Glomerular endothelial cell (primary cell): ENCODE measurements around the gene TMEM30A. TPM values are rescaled to one million over a fixed set of nuclear protein-coding genes. Genes with fewer than 3 reads are reported as not detected.

Experiments
- DNase-seq: peaks from one replicate; pipeline ENCODE4 v3.0.0-alpha.2; 2011; ENCODE audit warnings: low read depth, low spot score; ENCODE audit errors: extremely low read depth
- total RNA-seq: library from RNA; depleted of rRNA; stranded (reverse); fragments of >200 nt; gene quantifications from 2 replicates; pipeline ENCODE4 v1.2.3, GENCODE V29; 2015

TMEM30A gene
- total RNA-seq, 1 donor from 2014 or later, result 249 TPM

GRCh38 chr6:75292555-75292954 is 8.0 kb upstream of the TMEM30A start:
- DNase-seq, result no peak

- DNase-seq, result no peak
Measured at GRCh38 chr6:75291744-75292143, 7.2 kb upstream of the TMEM30A start.

- no peak for DNase-seq
Measured at GRCh38 chr6:75291331-75291730, 6.7 kb upstream of the TMEM30A start.

GRCh38 chr6:75290136-75290945 is 5.7 kb upstream of the TMEM30A start:
- DNase-seq, result no peak

- DNase-seq, result no peak
Measured at GRCh38 chr6:75288023-75288422, 3.4 kb upstream of the TMEM30A start.

GRCh38 chr6:75287424-75287823 is 2.8 kb upstream of the TMEM30A start:
- DNase-seq, result no peak

GRCh38 chr6:75286955-75287354 is 2.4 kb upstream of the TMEM30A start:
- no peak for DNase-seq

GRCh38 chr6:75285283-75285639 is 669 bp upstream of the TMEM30A start:
- DNase-seq, result no peak

GRCh38 chr6:75283907-75284631 is 523 bp downstream of the TMEM30A start:
- no peak for DNase-seq

GRCh38 chr6:75282706-75283105 is 1.9 kb downstream of the TMEM30A start:
- no peak for DNase-seq

GRCh38 chr6:75281653-75282052 is 2.9 kb downstream of the TMEM30A start:
- DNase-seq, result no peak

GRCh38 chr6:75280131-75280855 is 4.3 kb downstream of the TMEM30A start:
- no peak for DNase-seq

- no peak for DNase-seq
Measured at GRCh38 chr6:75279418-75279817, 5.2 kb downstream of the TMEM30A start.

- DNase-seq, result no peak
Measured at GRCh38 chr6:75278474-75279077, 6.0 kb downstream of the TMEM30A start.

GRCh38 chr6:75275067-75275466 is 9.5 kb downstream of the TMEM30A start:
- no peak for DNase-seq

GRCh38 chr6:75273009-75273408 is 11.6 kb downstream of the TMEM30A start:
- DNase-seq, result no peak

GRCh38 chr6:75272145-75272840 is 12.3 kb downstream of the TMEM30A start:
- no peak for DNase-seq

GRCh38 chr6:75268988-75269354 is 15.6 kb downstream of the TMEM30A start:
- no peak for DNase-seq

- DNase-seq, result no peak
Measured at GRCh38 chr6:75268121-75268987, 16.2 kb downstream of the TMEM30A start.

GRCh38 chr6:75267461-75267860 is 17.1 kb downstream of the TMEM30A start:
- no peak for DNase-seq
